Measurements from ENCODE around the gene ARID1B. TPM values are rescaled to one million over a fixed set of nuclear protein-coding genes. Genes with fewer than 3 reads are reported as not detected.

Gene ARID1B
- total RNA-seq, 1 experiment from 2014 or later = 58.8 TPM

GRCh38 chr6:156852147-156852857 is 75.1 kb downstream of the ARID1B start:
- Mint-ChIP-seq H3K4me1 (ENCODE audit: low read depth, unreplicated experiment) (no peaks in the 10 kb centered on the region), H3K36me3 (ENCODE audit: insufficient read depth, unreplicated experiment) (no peaks in the 10 kb centered on the region), H3K9me3 (ENCODE audit: unreplicated experiment) (no peaks in the 10 kb centered on the region), H3K27ac (ENCODE audit: unreplicated experiment) (no peak overlapping the region), H3K27me3 (ENCODE audit: insufficient read depth, unreplicated experiment) (no peaks in the 10 kb centered on the region), H3K4me3 (ENCODE audit: unreplicated experiment) (no peak overlapping the region)
- no peaks in the 10 kb centered on the region for H3K27me3 ChIP-seq (replicated peaks; ENCODE audit: control insufficient read depth, insufficient read depth, low read length)
- TF ChIP-seq CTCF (IDR thresholded peaks at IDR 0.05; ENCODE audit: insufficient read depth in 1 of 2, low read depth in 1 of 2, low read length in 1 of 2, severe bottlenecking in 1 of 2, unreplicated experiment in 1 of 2) = no peak
- BruUV-seq (replicated peaks) = no TSS peak
- ChIA-PET CTCF (no interaction called here), POLR2A (no interaction called here)
- no peak overlapping the region for H3K4me3 ChIP-seq (ENCODE audit: low read depth, low read length)
- no peak for DNase-seq
- H3K4me1 ChIP-seq = no peaks in the 10 kb centered on the region
- no peaks in the 10 kb centered on the region for H3K9me3 ChIP-seq
- intact Hi-C loops (cut with micrococcal nuclease; ENCODE audit: unreplicated experiment) = no loop called here
- H3K36me3 ChIP-seq (ENCODE audit: control insufficient read depth, insufficient read depth, low read length) = no peaks in the 10 kb centered on the region

- H3K27ac Mint-ChIP-seq (ENCODE audit: unreplicated experiment) = no peak overlapping the region
- no peak overlapping the region for H3K4me3 Mint-ChIP-seq (ENCODE audit: unreplicated experiment)
- Histone ChIP-seq H3K9me3 (no peaks in the 10 kb centered on the region), H3K4me3 (ENCODE audit: low read depth, low read length) (no peak overlapping the region), H3K4me1 (no peaks in the 10 kb centered on the region), H3K27me3 (replicated peaks; ENCODE audit: control insufficient read depth, insufficient read depth, low read length) (no peaks in the 10 kb centered on the region), H3K36me3 (ENCODE audit: control insufficient read depth, insufficient read depth, low read length) (no peaks in the 10 kb centered on the region)
- CTCF ChIA-PET = no interaction called here
- no TSS peak for BruUV-seq (replicated peaks)
- no peak for DNase-seq
- TF ChIP-seq CTCF (IDR thresholded peaks at IDR 0.05; ENCODE audit: insufficient read depth in 1 of 2, low read depth in 1 of 2, low read length in 1 of 2, severe bottlenecking in 1 of 2, unreplicated experiment in 1 of 2) = no peak
- H3K4me1 Mint-ChIP-seq (ENCODE audit: low read depth, unreplicated experiment) = no peaks in the 10 kb centered on the region
- POLR2A ChIA-PET = no interaction called here
- intact Hi-C loops (cut with micrococcal nuclease; ENCODE audit: unreplicated experiment) = no loop called here
- H3K36me3 Mint-ChIP-seq (ENCODE audit: insufficient read depth, unreplicated experiment) = no peaks in the 10 kb centered on the region
- no peaks in the 10 kb centered on the region for H3K9me3 Mint-ChIP-seq (ENCODE audit: unreplicated experiment)
- no peaks in the 10 kb centered on the region for H3K27me3 Mint-ChIP-seq (ENCODE audit: insufficient read depth, unreplicated experiment)
Observed at GRCh38 chr6:156852858-156853216, 75.7 kb downstream of the ARID1B start.

- no peak overlapping the region for H3K4me3 ChIP-seq (ENCODE audit: low read depth, low read length)
- ChIA-PET CTCF (no interaction called here), POLR2A (no interaction called here)
- no peaks in the 10 kb centered on the region for H3K36me3 ChIP-seq (ENCODE audit: control insufficient read depth, insufficient read depth, low read length)
- Mint-ChIP-seq H3K36me3 (ENCODE audit: insufficient read depth, unreplicated experiment) (no peaks in the 10 kb centered on the region), H3K27me3 (ENCODE audit: insufficient read depth, unreplicated experiment) (no peaks in the 10 kb centered on the region), H3K9me3 (ENCODE audit: unreplicated experiment) (no peaks in the 10 kb centered on the region), H3K4me3 (ENCODE audit: unreplicated experiment) (no peak overlapping the region), H3K27ac (ENCODE audit: unreplicated experiment) (no peak overlapping the region), H3K4me1 (ENCODE audit: low read depth, unreplicated experiment) (no peaks in the 10 kb centered on the region)
- no peak for DNase-seq
- no peaks in the 10 kb centered on the region for H3K27me3 ChIP-seq (replicated peaks; ENCODE audit: control insufficient read depth, insufficient read depth, low read length)
- H3K4me1 ChIP-seq = no peaks in the 10 kb centered on the region
- BruUV-seq (replicated peaks) = no TSS peak
- intact Hi-C loops (cut with micrococcal nuclease; ENCODE audit: unreplicated experiment) = no loop called here
- no peaks in the 10 kb centered on the region for H3K9me3 ChIP-seq
- TF ChIP-seq CTCF (IDR thresholded peaks at IDR 0.05; ENCODE audit: insufficient read depth in 1 of 2, low read depth in 1 of 2, low read length in 1 of 2, severe bottlenecking in 1 of 2, unreplicated experiment in 1 of 2) = no peak
Observed at GRCh38 chr6:156853733-156854132, 76.6 kb downstream of the ARID1B start.

All from Caco-2 (cell line).